GM21723 (cell line): ENCODE results near the gene TMEM25.
"Not testable (repeated sequence)": the region's sequence is repeated elsewhere in the genome, so short reads cannot be mapped to it uniquely, and the experiment has no call there.

Experiments used
- ATAC-seq: cut with Tn5 transposase; IDR thresholded peaks from one replicate; pipeline ENCODE4 v1.9.1; 2021; ENCODE audit warnings: mild to moderate bottlenecking, moderate library complexity; ENCODE audit not compliant: unreplicated experiment

TMEM25 gene

DNA sequence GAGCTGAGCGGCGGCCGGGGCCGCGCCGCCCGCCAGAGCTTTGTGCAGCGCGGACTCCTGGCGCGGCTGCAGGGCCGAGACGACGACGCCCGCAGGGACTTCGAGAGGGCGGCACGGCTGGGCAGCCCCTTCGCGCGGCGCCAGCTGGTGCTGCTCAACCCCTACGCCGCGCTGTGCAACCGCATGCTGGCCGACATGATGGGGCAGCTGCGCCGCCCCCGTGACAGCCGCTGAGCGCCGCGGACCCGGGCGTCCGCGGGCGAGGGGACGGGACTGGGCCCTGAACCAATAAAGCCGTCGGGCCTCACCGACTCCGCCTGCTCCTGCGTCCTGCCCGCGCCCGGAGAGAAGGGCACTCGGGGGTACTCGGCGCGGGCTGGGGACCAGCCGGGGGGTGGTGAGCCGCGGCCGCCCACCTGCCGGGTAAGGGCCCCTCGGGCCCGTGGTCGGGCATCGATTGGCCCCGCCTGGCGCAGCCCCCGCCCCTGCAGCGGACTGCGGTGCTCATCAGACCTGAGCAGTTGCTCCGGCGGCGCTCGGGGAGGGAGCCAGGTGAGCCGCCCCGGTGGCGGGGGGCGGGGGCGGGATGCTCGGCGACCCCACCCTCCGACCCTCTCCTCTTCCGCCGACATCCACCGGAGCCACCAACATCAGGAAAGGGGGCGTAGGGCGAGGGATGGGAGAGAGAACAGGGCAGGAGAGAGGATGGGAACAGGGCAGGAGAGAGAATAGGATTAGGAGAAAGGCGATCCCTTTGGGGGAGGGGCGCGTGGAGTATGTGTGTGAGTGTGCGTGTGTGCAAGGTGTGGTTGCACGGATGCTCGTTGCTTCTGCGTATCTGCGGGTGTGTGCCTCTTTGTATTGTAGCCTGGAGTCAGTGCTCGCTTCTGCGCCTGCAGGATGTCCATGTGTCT, at the start of gene TMEM25:
TMEM25 (plus strand) TSS at position 510 of the 914 bp plus-strand sequence. CDS start 610 bp downstream, outside the sequence.
- peak; percentile 82 for ATAC-seq

GRCh38 chr11:118481238-118481637, 49.8 kb upstream of the TMEM25 start:
- not testable (repeated sequence) for ATAC-seq

DNA sequence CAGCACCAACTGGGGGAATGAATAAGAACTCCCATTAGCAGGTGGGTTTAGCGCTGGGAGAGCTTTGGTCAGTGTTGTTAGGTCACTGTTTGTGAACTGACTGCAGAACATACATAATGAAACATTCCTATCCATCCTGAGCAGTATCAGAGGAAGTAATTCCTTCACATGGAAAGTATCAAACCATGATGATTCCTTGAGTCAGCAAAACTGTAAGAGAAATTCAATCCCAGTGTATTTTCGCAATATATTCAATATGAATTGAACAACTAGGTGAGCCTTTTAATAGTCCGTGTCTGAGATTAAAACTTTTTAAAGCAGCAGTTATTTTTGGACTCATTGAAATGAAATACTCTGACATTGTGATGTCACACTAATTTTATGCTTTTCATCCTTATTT, 46.6 kb upstream of the TMEM25 start:
- ATAC-seq = no peak

DNA sequence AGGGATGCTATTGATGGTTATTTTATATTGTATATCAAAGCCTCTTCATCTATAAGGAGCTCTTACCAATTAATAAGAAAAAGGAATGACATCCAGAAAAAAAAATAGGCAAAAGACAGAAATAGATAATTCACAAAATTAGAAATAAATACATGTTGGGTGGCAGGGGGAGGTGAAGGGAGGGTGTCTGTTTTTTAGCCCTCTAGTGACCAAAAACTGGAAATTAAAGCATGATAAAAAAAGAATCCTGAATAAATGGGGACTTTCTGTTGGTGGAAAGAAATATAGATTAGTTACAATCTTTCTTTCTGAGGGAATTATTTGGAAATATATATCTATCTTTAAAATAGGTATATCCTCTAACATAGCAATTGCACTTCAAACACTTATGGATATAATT, 45.7 kb upstream of the TMEM25 start:
- ATAC-seq = no peak

- ATAC-seq = no peak
These were observed 42.4 kb upstream of the TMEM25 start for GRCh38 chr11:118488480-118489109.

GRCh38 chr11:118491041-118491440, 40.0 kb upstream of the TMEM25 start:
- ATAC-seq = no peak

- no peak for ATAC-seq
These were observed 33.2 kb upstream of the TMEM25 start for GRCh38 chr11:118497831-118498230.

- no peak for ATAC-seq
These were observed 27.8 kb upstream of the TMEM25 start for GRCh38 chr11:118503216-118503615.

- ATAC-seq = no peak
These were observed 19.4 kb upstream of the TMEM25 start for GRCh38 chr11:118511601-118512000.

- ATAC-seq = no peak
These were observed 16.9 kb upstream of the TMEM25 start for GRCh38 chr11:118514103-118514502.

- no peak for ATAC-seq
These were observed 11.4 kb upstream of the TMEM25 start for GRCh38 chr11:118519549-118519948.

DNA sequence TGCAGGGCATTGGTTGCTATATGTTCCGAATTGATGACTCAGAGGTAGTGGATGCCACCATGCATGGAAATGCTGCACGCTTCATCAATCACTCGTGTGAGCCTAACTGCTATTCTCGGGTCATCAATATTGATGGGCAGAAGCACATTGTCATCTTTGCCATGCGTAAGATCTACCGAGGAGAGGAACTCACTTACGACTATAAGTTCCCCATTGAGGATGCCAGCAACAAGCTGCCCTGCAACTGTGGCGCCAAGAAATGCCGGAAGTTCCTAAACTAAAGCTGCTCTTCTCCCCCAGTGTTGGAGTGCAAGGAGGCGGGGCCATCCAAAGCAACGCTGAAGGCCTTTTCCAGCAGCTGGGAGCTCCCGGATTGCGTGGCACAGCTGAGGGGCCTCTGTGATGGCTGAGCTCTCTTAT, 9.1 kb upstream of the TMEM25 start:
- ATAC-seq = no peak

- no peak for ATAC-seq
These were observed 8.4 kb upstream of the TMEM25 start for GRCh38 chr11:118522571-118523072.

DNA sequence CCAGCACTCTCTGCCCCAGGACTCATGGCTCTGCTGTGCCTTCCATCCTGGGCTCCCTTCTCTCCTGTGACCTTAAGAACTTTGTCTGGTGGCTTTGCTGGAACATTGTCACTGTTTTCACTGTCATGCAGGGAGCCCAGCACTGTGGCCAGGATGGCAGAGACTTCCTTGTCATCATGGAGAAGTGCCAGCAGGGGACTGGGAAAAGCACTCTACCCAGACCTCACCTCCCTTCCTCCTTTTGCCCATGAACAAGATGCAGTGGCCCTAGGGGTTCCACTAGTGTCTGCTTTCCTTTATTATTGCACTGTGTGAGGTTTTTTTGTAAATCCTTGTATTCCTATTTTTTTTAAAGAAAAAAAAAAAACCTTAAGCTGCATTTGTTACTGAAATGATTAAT, 6.6 kb upstream of the TMEM25 start:
- ATAC-seq = no peak

GRCh38 chr11:118524757-118525470, 6.1 kb upstream of the TMEM25 start:
- ATAC-seq = no peak

DNA sequence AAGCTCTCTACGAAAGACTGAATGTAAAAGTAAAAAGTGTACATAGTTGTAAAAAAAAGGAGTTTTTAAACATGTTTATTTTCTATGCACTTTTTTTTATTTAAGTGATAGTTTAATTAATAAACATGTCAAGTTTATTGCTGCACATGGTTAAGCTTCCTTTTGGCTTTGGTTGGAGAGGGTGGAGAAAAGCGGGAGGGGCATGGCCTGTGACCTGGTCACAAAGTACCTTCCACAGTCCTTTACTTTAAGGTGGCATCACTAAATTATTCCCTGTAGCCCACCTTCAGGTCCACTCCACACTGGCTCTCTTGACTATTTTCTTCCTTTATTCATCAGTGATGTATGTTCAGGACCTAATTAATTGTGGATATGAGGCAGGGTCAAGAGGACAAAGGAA, 4.3 kb upstream of the TMEM25 start:
- ATAC-seq = no peak

- no peak for ATAC-seq
These were observed 3.9 kb upstream of the TMEM25 start, which contains the start of gene TTC36 for GRCh38 chr11:118527109-118527508. TSS of gene TTC36 (plus strand) at chr11:118527474. CDS start at chr11:118527495, 21 bp downstream.

DNA sequence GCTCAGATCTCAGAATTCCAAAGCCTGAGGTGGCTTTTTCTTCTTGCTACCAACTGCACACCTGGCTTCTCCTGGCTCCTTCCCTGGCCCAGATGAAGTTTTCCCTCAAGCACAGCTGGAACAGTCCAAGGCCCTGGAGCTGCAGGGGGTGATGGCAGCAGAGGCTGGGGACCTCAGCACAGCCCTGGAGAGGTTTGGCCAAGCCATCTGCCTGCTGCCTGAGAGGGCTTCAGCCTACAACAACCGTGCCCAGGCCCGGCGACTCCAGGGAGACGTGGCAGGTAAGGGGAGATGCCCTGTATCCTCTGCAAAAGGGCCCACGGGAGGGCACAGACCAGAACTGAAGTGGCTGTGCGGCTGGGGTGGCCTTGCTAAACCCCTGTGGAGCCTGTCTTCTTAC, 2.5 kb upstream of the TMEM25 start:
- no peak for ATAC-seq

DNA sequence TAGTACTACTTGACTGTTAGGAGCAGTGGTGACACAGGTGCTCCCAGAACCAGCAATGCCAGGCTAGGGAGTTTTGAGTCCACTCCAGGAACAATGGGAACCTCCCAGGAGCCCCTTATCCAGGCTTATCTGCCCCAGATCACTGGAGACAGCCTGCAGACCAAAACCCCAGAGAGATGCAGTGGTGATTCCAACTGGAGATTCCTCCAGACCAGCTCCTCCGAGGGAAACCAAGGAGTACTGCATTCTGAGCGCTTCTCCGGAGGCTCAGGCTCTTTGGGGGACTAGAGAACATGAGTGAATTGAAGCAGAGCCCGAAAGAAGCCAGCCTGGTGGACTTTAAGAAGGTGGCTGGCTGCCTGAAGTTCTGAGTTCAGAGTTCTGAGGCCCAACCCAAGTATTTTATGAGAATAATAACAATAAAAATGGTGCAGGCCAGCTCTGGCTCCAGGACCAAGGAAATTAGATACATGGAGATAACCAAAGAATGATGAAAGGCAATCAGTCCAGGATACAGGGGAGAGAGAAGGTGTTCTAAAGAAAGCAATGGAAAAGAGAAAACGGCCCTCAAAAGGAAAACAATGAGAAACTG, 1.3 kb upstream of the TMEM25 start:
- ATAC-seq = no peak

DNA sequence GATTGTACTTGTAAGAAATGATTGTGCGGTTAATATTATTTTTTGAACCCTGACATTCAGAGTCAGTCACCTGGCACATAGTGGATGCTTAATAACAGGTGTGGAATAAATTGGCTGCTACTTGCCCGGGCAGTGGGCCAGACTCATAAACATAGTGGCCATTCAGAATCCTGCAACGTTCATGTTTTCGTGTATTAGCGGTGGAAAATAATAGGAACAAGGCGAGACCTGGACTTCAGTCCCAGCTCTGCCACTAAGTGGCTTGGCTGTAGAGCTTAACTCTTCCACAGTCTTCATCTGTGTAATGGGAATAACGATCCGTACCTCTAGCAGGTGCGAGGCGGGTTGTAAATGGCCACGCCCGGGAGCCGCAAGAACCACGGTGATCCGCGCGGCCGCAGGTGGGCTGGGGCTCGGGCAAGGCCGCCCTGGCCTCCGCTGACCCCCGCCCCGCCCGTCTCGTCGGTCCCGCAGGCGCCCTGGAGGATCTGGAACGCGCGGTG, 761 bp upstream of the TMEM25 start:
- ATAC-seq = no peak
